ENCODE results near the gene ATP5MG. TPM values are rescaled to one million over a fixed set of nuclear protein-coding genes. Genes with fewer than 3 reads are reported as not detected.

Gene ATP5MG
- total RNA-seq, 1 donor from 2014 or later: 194 TPM

DNA sequence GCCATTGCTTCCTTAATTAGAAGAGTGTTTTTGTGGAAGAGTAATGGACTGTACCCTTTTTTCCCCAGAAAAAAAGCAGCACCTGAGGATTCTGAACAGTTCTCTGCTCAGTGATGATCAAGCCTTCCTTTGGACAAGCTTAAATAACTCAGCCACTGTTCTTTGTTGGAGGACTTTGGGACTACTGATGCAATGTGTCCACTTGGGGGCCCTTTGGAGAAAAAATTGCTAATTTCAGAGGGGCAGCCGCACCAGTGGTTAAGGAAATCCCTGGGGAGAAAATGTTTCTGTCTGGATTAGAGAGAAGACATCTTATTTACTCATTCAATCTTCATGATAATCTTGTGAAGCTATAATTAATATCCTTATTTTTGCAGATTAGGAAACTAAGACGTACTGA, 29.6 kb downstream of the ATP5MG start:
- TF ChIP-seq, protein P1, sequence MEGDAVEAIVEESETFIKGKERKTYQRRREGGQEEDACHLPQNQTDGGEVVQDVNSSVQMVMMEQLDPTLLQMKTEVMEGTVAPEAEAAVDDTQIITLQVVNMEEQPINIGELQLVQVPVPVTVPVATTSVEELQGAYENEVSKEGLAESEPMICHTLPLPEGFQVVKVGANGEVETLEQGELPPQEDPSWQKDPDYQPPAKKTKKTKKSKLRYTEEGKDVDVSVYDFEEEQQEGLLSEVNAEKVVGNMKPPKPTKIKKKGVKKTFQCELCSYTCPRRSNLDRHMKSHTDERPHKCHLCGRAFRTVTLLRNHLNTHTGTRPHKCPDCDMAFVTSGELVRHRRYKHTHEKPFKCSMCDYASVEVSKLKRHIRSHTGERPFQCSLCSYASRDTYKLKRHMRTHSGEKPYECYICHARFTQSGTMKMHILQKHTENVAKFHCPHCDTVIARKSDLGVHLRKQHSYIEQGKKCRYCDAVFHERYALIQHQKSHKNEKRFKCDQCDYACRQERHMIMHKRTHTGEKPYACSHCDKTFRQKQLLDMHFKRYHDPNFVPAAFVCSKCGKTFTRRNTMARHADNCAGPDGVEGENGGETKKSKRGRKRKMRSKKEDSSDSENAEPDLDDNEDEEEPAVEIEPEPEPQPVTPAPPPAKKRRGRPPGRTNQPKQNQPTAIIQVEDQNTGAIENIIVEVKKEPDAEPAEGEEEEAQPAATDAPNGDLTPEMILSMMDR (IDR thresholded peaks at IDR 0.05; ENCODE audit: insufficient read depth, low read depth, low read length): no peak
- no peak overlapping the region for H3K27ac Mint-ChIP-seq (ENCODE audit: unreplicated experiment)
- H3K9me3 Mint-ChIP-seq (ENCODE audit: unreplicated experiment): no peaks in the 10 kb centered on the region
- H3K36me3 Mint-ChIP-seq (ENCODE audit: low read depth, unreplicated experiment): no peaks in the 10 kb centered on the region
- H3K27me3 ChIP-seq (ENCODE audit: insufficient read depth, low read length): no peaks in the 10 kb centered on the region
- H3K27ac ChIP-seq (ENCODE audit: low read depth, low read length): no peak overlapping the region
- H3K4me2 ChIP-seq (ENCODE audit: low read length): no peak overlapping the region
- H3K79me2 ChIP-seq (ENCODE audit: insufficient read depth, low read length): no peaks in the 10 kb centered on the region
- no peak for DNase-seq (ENCODE audit: low read depth)
- peaks cover 6% of the 10 kb centered on the region for H3K4me1 Mint-ChIP-seq (ENCODE audit: low read depth, unreplicated experiment)
- no peaks in the 10 kb centered on the region for H3K36me3 ChIP-seq (ENCODE audit: insufficient read depth, low read length)
- H3K4me1 ChIP-seq (ENCODE audit: insufficient read depth, low read length): peaks cover 10% of the 10 kb centered on the region
- H3K27me3 Mint-ChIP-seq (ENCODE audit: low read depth, unreplicated experiment): no peaks in the 10 kb centered on the region
- no peak overlapping the region for H3K9ac ChIP-seq (ENCODE audit: low read length)
- H4K20me1 ChIP-seq (ENCODE audit: insufficient read depth, low read length): no peaks in the 10 kb centered on the region
- FAIRE-seq: no peak
- H3K4me3 ChIP-seq (ENCODE audit: insufficient read depth, low read depth, low read length): no peak overlapping the region
- no peak overlapping the region for H2AFZ ChIP-seq (ENCODE audit: low read depth, low read length)
- no peak overlapping the region for H3K4me3 Mint-ChIP-seq (ENCODE audit: unreplicated experiment)
- H3K9me3 ChIP-seq (ENCODE audit: insufficient read depth, low read depth, low read length): no peaks in the 10 kb centered on the region

DNA sequence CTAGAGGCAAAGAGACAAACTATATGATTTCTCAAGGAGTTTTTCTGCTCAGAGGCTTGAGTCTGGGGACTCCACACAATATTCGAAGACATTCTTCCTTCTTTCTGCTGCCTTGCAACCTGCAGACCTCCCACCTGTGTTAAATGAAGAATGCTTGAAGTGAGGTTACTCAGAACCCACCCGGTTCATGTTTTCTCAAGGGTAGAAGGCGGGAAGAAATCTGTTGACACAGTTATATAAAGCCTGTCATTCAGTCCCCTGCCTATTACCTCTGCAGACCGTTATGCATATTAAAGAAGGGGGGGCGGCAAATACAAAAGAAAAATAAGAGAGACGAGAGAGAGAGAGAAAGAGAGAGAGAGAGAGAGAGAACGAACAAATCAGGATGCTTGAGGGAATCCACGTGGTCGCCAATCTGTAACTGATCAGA, 32.7 kb downstream of the ATP5MG start:
- H3K4me1 ChIP-seq (ENCODE audit: insufficient read depth, low read length): peaks cover 24% of the 10 kb centered on the region
- Mint-ChIP-seq H3K27me3 (ENCODE audit: low read depth, unreplicated experiment) (no peaks in the 10 kb centered on the region), H3K9me3 (ENCODE audit: unreplicated experiment) (no peaks in the 10 kb centered on the region), H3K36me3 (ENCODE audit: low read depth, unreplicated experiment) (no peaks in the 10 kb centered on the region), H3K4me3 (ENCODE audit: unreplicated experiment) (peak overlapping the region; percentile 89), H3K27ac (ENCODE audit: unreplicated experiment) (no peak overlapping the region), H3K4me1 (ENCODE audit: low read depth, unreplicated experiment) (peaks cover 7% of the 10 kb centered on the region)
- no peaks in the 10 kb centered on the region for H3K36me3 ChIP-seq (ENCODE audit: insufficient read depth, low read length)
- H2AFZ ChIP-seq (ENCODE audit: low read depth, low read length): peak overlapping the region; percentile 87
- H4K20me1 ChIP-seq (ENCODE audit: insufficient read depth, low read length): peaks cover 23% of the 10 kb centered on the region
- FAIRE-seq (no peak), DNase-seq (ENCODE audit: low read depth) (peak; percentile 52)
- peaks cover 26% of the 10 kb centered on the region for H3K79me2 ChIP-seq (ENCODE audit: insufficient read depth, low read length)
- peak overlapping the region; percentile 90 for H3K4me2 ChIP-seq (ENCODE audit: low read length)
- H3K9me3 ChIP-seq (ENCODE audit: insufficient read depth, low read depth, low read length): no peaks in the 10 kb centered on the region
- H3K27ac ChIP-seq (ENCODE audit: low read depth, low read length): no peak overlapping the region
- no peaks in the 10 kb centered on the region for H3K27me3 ChIP-seq (ENCODE audit: insufficient read depth, low read length)
- no peak overlapping the region for H3K9ac ChIP-seq (ENCODE audit: low read length)
- peak overlapping the region; percentile 68 for H3K4me3 ChIP-seq (ENCODE audit: insufficient read depth, low read depth, low read length)
- TF ChIP-seq, protein P1 (IDR thresholded peaks at IDR 0.05; ENCODE audit: insufficient read depth, low read depth, low read length): no peak
- TF ChIP-seq EZH2 (IDR thresholded peaks at IDR 0.05; ENCODE audit: insufficient read depth, low read length): no peak

DNA sequence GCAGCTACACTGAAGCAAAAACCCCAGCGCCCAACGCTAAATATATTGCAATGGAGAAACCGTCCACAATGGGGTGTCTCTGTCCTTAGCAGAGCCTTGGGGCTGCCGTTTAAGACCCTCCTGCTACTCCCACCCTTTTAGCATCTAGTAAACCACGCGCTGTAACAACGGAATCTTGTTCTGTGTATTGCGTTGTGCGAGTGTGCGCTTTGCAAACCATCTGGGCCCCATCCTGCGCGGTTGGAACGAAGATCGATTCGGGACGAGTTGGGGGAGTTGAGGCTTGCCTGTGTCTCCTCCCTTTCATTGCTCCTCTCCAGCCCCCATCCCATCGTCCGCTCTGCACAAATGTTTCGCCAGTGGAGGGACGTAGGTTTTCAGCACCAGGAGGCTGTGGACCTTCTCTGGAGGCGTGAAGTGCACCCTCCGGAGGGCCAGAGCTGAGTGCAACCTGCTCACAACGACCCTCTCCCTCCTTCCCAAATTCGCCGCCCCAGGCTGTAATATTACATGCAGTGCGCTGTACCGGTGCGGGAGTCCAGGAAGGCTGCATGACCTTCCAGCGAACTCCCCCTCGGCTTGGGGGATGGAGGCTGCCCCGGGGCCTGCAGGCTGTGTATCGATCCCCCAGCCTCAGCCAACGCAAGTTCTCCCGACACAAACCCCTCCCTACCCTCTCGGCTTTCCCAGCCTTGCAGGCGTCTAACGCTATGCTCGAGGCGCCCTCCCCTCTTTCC, 33.3 kb downstream of the ATP5MG start:
- peak overlapping the region; percentile 87 for H2AFZ ChIP-seq (ENCODE audit: low read depth, low read length)
- H3K27me3 ChIP-seq (ENCODE audit: insufficient read depth, low read length): no peaks in the 10 kb centered on the region
- peaks cover 13% of the 10 kb centered on the region for H3K4me1 Mint-ChIP-seq (ENCODE audit: low read depth, unreplicated experiment)
- H3K4me2 ChIP-seq (ENCODE audit: low read length): peak overlapping the region; percentile 90
- no peak for FAIRE-seq
- peak; percentile 46 for DNase-seq (ENCODE audit: low read depth)
- no peaks in the 10 kb centered on the region for H3K36me3 Mint-ChIP-seq (ENCODE audit: low read depth, unreplicated experiment)
- H3K79me2 ChIP-seq (ENCODE audit: insufficient read depth, low read length): peaks cover 32% of the 10 kb centered on the region
- no peak overlapping the region for H3K27ac Mint-ChIP-seq (ENCODE audit: unreplicated experiment)
- peaks cover 29% of the 10 kb centered on the region for H4K20me1 ChIP-seq (ENCODE audit: insufficient read depth, low read length)
- no peaks in the 10 kb centered on the region for H3K36me3 ChIP-seq (ENCODE audit: insufficient read depth, low read length)
- H3K9ac ChIP-seq (ENCODE audit: low read length): peak overlapping the region; percentile 61
- H3K4me3 ChIP-seq (ENCODE audit: insufficient read depth, low read depth, low read length): peak overlapping the region; percentile 68
- H3K9me3 ChIP-seq (ENCODE audit: insufficient read depth, low read depth, low read length): no peaks in the 10 kb centered on the region
- no peaks in the 10 kb centered on the region for H3K9me3 Mint-ChIP-seq (ENCODE audit: unreplicated experiment)
- H3K4me3 Mint-ChIP-seq (ENCODE audit: unreplicated experiment): peak overlapping the region; percentile 89
- H3K27ac ChIP-seq (ENCODE audit: low read depth, low read length): no peak overlapping the region
- TF ChIP-seq, protein P1 (IDR thresholded peaks at IDR 0.05; ENCODE audit: insufficient read depth, low read depth, low read length): no peak
- no peak for TF ChIP-seq EZH2 (IDR thresholded peaks at IDR 0.05; ENCODE audit: insufficient read depth, low read length)
- no peaks in the 10 kb centered on the region for H3K27me3 Mint-ChIP-seq (ENCODE audit: low read depth, unreplicated experiment)
- H3K4me1 ChIP-seq (ENCODE audit: insufficient read depth, low read length): peaks cover 24% of the 10 kb centered on the region
